T-cell (primary cell): ENCODE data around the gene TMED4. TPM values are rescaled to one million over a fixed set of nuclear protein-coding genes. Genes with fewer than 3 reads are reported as not detected.

Source experiments
- ATAC-seq, 4 experiments: fragments of 200-7000 bp in 3 of 4; fragments of 150-1000 bp in 1 of 4; cut with Tn5 transposase; replicated peaks in 1 of 4; 1 replicate in 3 of 4; 2 replicates in 1 of 4; pipeline ENCODE4 v1.10.0; 2021; ENCODE audit warnings: moderate library complexity in 3 of 4, mild to moderate bottlenecking in 2 of 4, moderate number of reproducible peaks in 1 of 4
- CTCF ChIA-PET, 2 donors: fragments of 300-600 bp; sonication (Branson Sonifier 250); formaldehyde crosslinking; loops; one replicate each; lab custom pipeline; 2022; ENCODE audit warnings: antibody characterized with exemption in 2 of 2; lab: Charles Lee
- POLR2A ChIA-PET, 2 donors: fragments of 300-600 bp; sonication (Branson Sonifier 250); formaldehyde crosslinking; loops; one replicate each; lab custom pipeline; 2022; ENCODE audit warnings: antibody characterized with exemption in 2 of 2; lab: Charles Lee
- DNase-seq, 35 experiments: peaks; one replicate each; pipeline versions ENCODE4 v3.0.0 to v3.0.0-alpha.2; 2013 to 2023
- H3K27ac ChIP-seq: one replicate; pipeline ENCODE4 v1.5.1; 2013; ENCODE audit warnings: low read length
- H3K27me3 ChIP-seq, 2 experiments: replicated peaks in 1 of 2; 1 replicate in 1 of 2; 2 replicates in 1 of 2; pipeline versions ENCODE4 v1.6.1 to v1.7.0; 2013; ENCODE audit warnings: low read length in 1 of 2, mixed read lengths in 1 of 2; ENCODE audit not compliant: control insufficient read depth in 2 of 2, insufficient read depth in 2 of 2; ENCODE audit errors: extremely low read depth in 1 of 2
- H3K36me3 ChIP-seq, 2 donors: 1 replicate in 1 of 2; 2 replicates in 1 of 2; pipeline versions ENCODE4 v1.6.1 to v1.7.0; 2013; ENCODE audit warnings: low read length in 1 of 2; ENCODE audit not compliant: control insufficient read depth in 2 of 2, insufficient read depth in 1 of 2; ENCODE audit errors: extremely low read depth in 1 of 2
- H3K4me1 ChIP-seq, 2 experiments: 1 replicate in 1 of 2; 2 replicates in 1 of 2; pipeline versions ENCODE4 v1.6.1 to v1.7.0; 2013; ENCODE audit warnings: low read length in 2 of 2, mixed read lengths in 1 of 2; ENCODE audit not compliant: insufficient read depth in 2 of 2, control insufficient read depth in 1 of 2; ENCODE audit errors: extremely low read depth in 1 of 2
- H3K4me3 ChIP-seq, 2 donors: 1 replicate in 1 of 2; 2 replicates in 1 of 2; pipeline versions ENCODE4 v1.5.1 to v1.7.0; 2013; ENCODE audit warnings: mild to moderate bottlenecking in 2 of 2, low read length in 1 of 2, moderate library complexity in 1 of 2; ENCODE audit not compliant: control insufficient read depth in 1 of 2; ENCODE audit errors: extremely low read depth in 1 of 2
- H3K9me3 ChIP-seq: 2 replicates; pipeline ENCODE4 v1.7.0; 2013
- H3K27ac Mint-ChIP-seq, 2 donors: one replicate each; pipeline ENCODE4 v1.8.0; 2020 to 2021; ENCODE audit warnings: mild to moderate bottlenecking in 2 of 2, mixed read lengths in 2 of 2
- H3K27me3 Mint-ChIP-seq, 2 donors: one replicate each; pipeline ENCODE4 v1.8.0; 2021 to 2022; ENCODE audit warnings: mixed read lengths in 2 of 2
- H3K36me3 Mint-ChIP-seq: one replicate; pipeline ENCODE4 v1.8.0; 2021; ENCODE audit warnings: mixed read lengths
- H3K4me1 Mint-ChIP-seq, 3 donors: one replicate each; pipeline ENCODE4 v1.8.0; 2020 to 2022; ENCODE audit warnings: mixed read lengths in 3 of 3, mild to moderate bottlenecking in 1 of 3
- H3K4me3 Mint-ChIP-seq, 3 donors: one replicate each; pipeline ENCODE4 v1.8.0; 2020 to 2022; ENCODE audit warnings: mild to moderate bottlenecking in 3 of 3, mixed read lengths in 3 of 3, moderate library complexity in 3 of 3
- H3K9me3 Mint-ChIP-seq, 3 donors: one replicate each; pipeline ENCODE4 v1.8.0; 2020 to 2022; ENCODE audit warnings: mixed read lengths in 3 of 3
- WGBS: methylation state at CpG from one replicate; pipeline ENCODE4 v1.1.5; 2013; ENCODE audit warnings: missing lambda C conversion rate; ENCODE audit not compliant: insufficient coverage; 5-methylcytosine and 5-hydroxymethylcytosine counted together
- total RNA-seq, 35 experiments: library from RNA in 6 of 35; stranded (reverse) in 6 of 35; fragments of 120-200 nt in 1 of 35; gene quantifications; one replicate each; pipeline versions ENCODE4 v1.2.1 to v1.2.4 and lab custom pipeline; 2013 to 2026

The TMED4 gene
- total RNA-seq, 5 donors from 2014 or later (not counting 1 experiment from before 2014, with no cell fraction given): 84.5 to 106 (median 93.1) TPM

GRCh38 chr7:44567884-44568283, 14.1 kb downstream of the TMED4 start:
- ChIA-PET CTCF (interaction anchor here in 1 of 2 donors (0.5 kb wide), 1 partner anchor 635 kb away, joined by 4 read pairs; no protein-coding TSS in a partner anchor), POLR2A (interaction anchor here in 1 of 2 donors (0.5 kb wide), 1 partner anchor 252 kb away, joined by 5 read pairs; no protein-coding TSS in a partner anchor)
- no peak for DNase-seq
- H3K27ac Mint-ChIP-seq: peak overlapping the region in 1 of 2 donors; percentile 39
- Histone ChIP-seq H3K27ac (no peak overlapping the region), H3K9me3 (no peaks in the 10 kb centered on the region), H3K4me1 (peaks cover 3 to 19% of the 10 kb centered on the region in 2 experiments), H3K4me3 (no peak overlapping the region), H3K36me3 (peaks cover 25 to 88% of the 10 kb centered on the region in 2 donors), H3K27me3 (no peaks in the 10 kb centered on the region)
- H3K27me3 Mint-ChIP-seq: no peaks in the 10 kb centered on the region
- peaks cover 23 to 27% (median 24%) of the 10 kb centered on the region in 3 donors for H3K4me1 Mint-ChIP-seq
- 100% methylated on average over 5 of the region's 6 CpGs for WGBS
- H3K9me3 Mint-ChIP-seq: no peaks in the 10 kb centered on the region
- H3K36me3 Mint-ChIP-seq: peaks cover 53% of the 10 kb centered on the region
- no peak for ATAC-seq
- no peak overlapping the region for H3K4me3 Mint-ChIP-seq

- no peaks in the 10 kb centered on the region for H3K9me3 ChIP-seq
- DNase-seq (no peak), ATAC-seq (no peak)
- H3K36me3 ChIP-seq: peaks cover 24 to 76% of the 10 kb centered on the region in 2 donors
- H3K27ac Mint-ChIP-seq: no peak overlapping the region
- H3K4me3 Mint-ChIP-seq: no peak overlapping the region
- peaks cover 45% of the 10 kb centered on the region for H3K36me3 Mint-ChIP-seq
- ChIA-PET CTCF (interaction anchor here (0.6 kb wide), 3 partner anchors 51 to 667 kb away, joined by 3 to 5 read pairs (median 3); no protein-coding TSS in a partner anchor), POLR2A (no interaction called here)
- peaks cover 0 to 9% of the 10 kb centered on the region in 2 experiments for H3K4me1 ChIP-seq
- peaks cover 12 to 20% (median 13%) of the 10 kb centered on the region in 3 donors for H3K4me1 Mint-ChIP-seq
- H3K27ac ChIP-seq: no peak overlapping the region
- no peak overlapping the region for H3K4me3 ChIP-seq
- H3K27me3 Mint-ChIP-seq: no peaks in the 10 kb centered on the region
- no peaks in the 10 kb centered on the region for H3K27me3 ChIP-seq
- WGBS: 93% methylated on average over 5 of the region's 5 CpGs
- H3K9me3 Mint-ChIP-seq: no peaks in the 10 kb centered on the region
Observed at GRCh38 chr7:44566680-44567079, 15.4 kb downstream of the TMED4 start.

- no peaks in the 10 kb centered on the region for H3K27me3 ChIP-seq
- WGBS: 88% methylated on average over 8 of the region's 16 CpGs
- H3K4me1 ChIP-seq: peaks cover 0 to 9% of the 10 kb centered on the region in 2 experiments
- Mint-ChIP-seq H3K27me3 (no peaks in the 10 kb centered on the region), H3K27ac (peak overlapping the region; percentile 25 to 61), H3K36me3 (peaks cover 38% of the 10 kb centered on the region), H3K4me3 (no peak overlapping the region), H3K4me1 (peaks cover 8 to 20% (median 12%) of the 10 kb centered on the region in 3 donors), H3K9me3 (no peaks in the 10 kb centered on the region)
- no peak overlapping the region for H3K27ac ChIP-seq
- ChIA-PET CTCF (interaction anchor here (0.5 to 2.6 kb wide), 14 partner anchors 8 to 667 kb away, joined by 3 to 12 read pairs (median 5); partner anchors contain the start of genes DDX56 (in 1 of the 2) and NUDCD3 (in 1 of the 2)), POLR2A (interaction anchor here (0.5 to 0.6 kb wide), 2 partner anchors 300 to 521 kb away, joined by 3 to 5 read pairs; no protein-coding TSS in a partner anchor)
- H3K9me3 ChIP-seq: no peaks in the 10 kb centered on the region
- H3K36me3 ChIP-seq: peaks cover 21 to 69% of the 10 kb centered on the region in 2 donors
- H3K4me3 ChIP-seq: no peak overlapping the region
- DNase-seq: no peak
- peak; percentile 31 to 54 (median 41) for ATAC-seq
Observed at GRCh38 chr7:44565795-44566559, 16.1 kb downstream of the TMED4 start.

- DNase-seq (peak in 33 of 35 experiments; percentile 12 to 75 (median 51)), ATAC-seq (peak; percentile 83 to 85 (median 84))
- ChIA-PET CTCF (interaction anchor here (0.5 to 2.6 kb wide), 19 partner anchors 8 to 547 kb away, joined by 3 to 12 read pairs (median 4); partner anchors contain the start of genes DDX56 (in 1 of the 2), NUDCD3 (in 1 of the 2) and TBRG4 (in 1 of the 2)), POLR2A (interaction anchor here in 1 of 2 donors (0.5 to 1.7 kb wide), 3 partner anchors 9 to 520 kb away, joined by 5 to 7 read pairs (median 6); partner anchors contain the start of gene DDX56)
- Mint-ChIP-seq H3K4me1 (peaks cover 8 to 20% (median 9%) of the 10 kb centered on the region in 3 donors), H3K27me3 (no peaks in the 10 kb centered on the region), H3K36me3 (peaks cover 35% of the 10 kb centered on the region), H3K4me3 (no peak overlapping the region), H3K27ac (peak overlapping the region; percentile 25 to 61), H3K9me3 (no peaks in the 10 kb centered on the region)
- H3K27me3 ChIP-seq: no peaks in the 10 kb centered on the region
- H3K36me3 ChIP-seq: peaks cover 15 to 62% of the 10 kb centered on the region in 2 donors
- no peaks in the 10 kb centered on the region for H3K9me3 ChIP-seq
- H3K4me1 ChIP-seq: peaks cover 0 to 9% of the 10 kb centered on the region in 2 experiments
- WGBS: 69% methylated on average over 13 of the region's 13 CpGs
- H3K27ac ChIP-seq: no peak overlapping the region
- no peak overlapping the region for H3K4me3 ChIP-seq
Observed at GRCh38 chr7:44565097-44565794, 16.8 kb downstream of the TMED4 start.

- Histone ChIP-seq H3K9me3 (no peaks in the 10 kb centered on the region), H3K4me3 (no peak overlapping the region), H3K4me1 (peaks cover 0 to 9% of the 10 kb centered on the region in 2 experiments), H3K36me3 (peaks cover 15 to 56% of the 10 kb centered on the region in 2 donors), H3K27ac (no peak overlapping the region), H3K27me3 (no peaks in the 10 kb centered on the region)
- H3K9me3 Mint-ChIP-seq: no peaks in the 10 kb centered on the region
- no peaks in the 10 kb centered on the region for H3K27me3 Mint-ChIP-seq
- no peak overlapping the region for H3K27ac Mint-ChIP-seq
- H3K36me3 Mint-ChIP-seq: peaks cover 30% of the 10 kb centered on the region
- ChIA-PET POLR2A (interaction anchor here in 1 of 2 donors (1.7 kb wide), 1 partner anchor 10 kb away, joined by 6 read pairs; the partner anchor contains the start of gene DDX56), CTCF (interaction anchor here (0.5 to 2.6 kb wide), 15 partner anchors 8 to 547 kb away, joined by 3 to 12 read pairs (median 3); partner anchors contain the start of genes DDX56 (in 1 of the 2), NUDCD3 (in 1 of the 2) and TBRG4 (in 1 of the 2))
- H3K4me1 Mint-ChIP-seq: peaks cover 8 to 20% (median 9%) of the 10 kb centered on the region in 3 donors
- no peak for ATAC-seq
- H3K4me3 Mint-ChIP-seq: no peak overlapping the region
- no peak for DNase-seq
- 100% methylated on average over 1 of the region's 2 CpGs for WGBS
Observed at GRCh38 chr7:44564606-44565005, 17.4 kb downstream of the TMED4 start.
